K562 (cell line): Measurements from ENCODE around the gene HYAL3. TPM values are rescaled to one million over a fixed set of nuclear protein-coding genes. Genes with fewer than 3 reads are reported as not detected.
A peak's percentile ranks its signal among the peaks of the same experiment; 100 is the strongest.

Experiments used
- BCLAF1 ChIP-seq, 2 experiments: fragments of 450-650 bp in 1 of 2; IDR thresholded peaks; 2 replicates each; pipeline ENCODE4 v1.6.1; 2011 to 2017; ENCODE audit warnings: low read depth in 2 of 2, antibody characterized with exemption in 1 of 2, borderline replicate concordance in 1 of 2, low read length in 1 of 2, mild to moderate bottlenecking in 1 of 2, mixed read lengths in 1 of 2; ENCODE audit not compliant: control insufficient read depth in 1 of 2
- E2F8 ChIP-seq: fragments of 450-650 bp; IDR thresholded peaks from 2 replicates; pipeline ENCODE4 v1.7.1; 2018; ENCODE audit warnings: mild to moderate bottlenecking, low read depth; ENCODE audit not compliant: partially characterized antibody
- ELF4 ChIP-seq: fragments of 450-650 bp; formaldehyde crosslinking; IDR thresholded peaks from 2 replicates; pipeline ENCODE4 v1.4.0; 2022; ENCODE audit warnings: missing genetic modification characterization
- KDM1A ChIP-seq, 2 experiments: fragments of 450-650 bp; IDR thresholded peaks; 2 replicates each; pipeline ENCODE4 v1.6.1; 2016; ENCODE audit warnings: mild to moderate bottlenecking in 2 of 2
- MNT ChIP-seq, 2 experiments: fragments of 450-650 bp; conservative IDR thresholded peaks; 2 replicates each; pipeline ENCODE4 v1.6.1; 2017; ENCODE audit warnings: mild to moderate bottlenecking in 2 of 2, moderate library complexity in 2 of 2
- MTF1 ChIP-seq: fragments of 250-450 bp; sonication (Bioruptor Pico); IDR thresholded peaks from 2 replicates; pipeline ENCODE4 v1.9.0; 2021; ENCODE audit warnings: moderate library complexity, mild to moderate bottlenecking, inconsistent platforms, borderline replicate concordance
- POLR2B ChIP-seq: fragments of 450-650 bp; IDR thresholded peaks from 2 replicates; pipeline ENCODE4 v1.6.1; 2018; ENCODE audit warnings: low read depth; ENCODE audit not compliant: partially characterized antibody
- POLR2H ChIP-seq: IDR thresholded peaks from 2 replicates; pipeline ENCODE4 v1.6.1; 2016; ENCODE audit warnings: missing genetic modification characterization, low read depth, mild to moderate bottlenecking, control low read depth, missing compliant biosample characterization, moderate library complexity
- SNRNP70 ChIP-seq: fragments of 200-400 bp; formaldehyde crosslinking; optimal IDR thresholded peaks from 2 replicates; pipeline ENCODE3; 2017; ENCODE audit warnings: low read depth, low read length
- UBTF ChIP-seq, 2 experiments: IDR thresholded peaks; 2 replicates each; pipeline ENCODE4 v1.6.1; 2012; ENCODE audit warnings: improper control_type of control experiment in 2 of 2, low read depth in 2 of 2, low read length in 2 of 2, borderline replicate concordance in 1 of 2
- ZC3H11A ChIP-seq: IDR thresholded peaks from 2 replicates; pipeline ENCODE4 v1.6.1; 2012; ENCODE audit warnings: low read depth, low read length, improper control_type of control experiment
- ZFP91 ChIP-seq: sonication (generic); formaldehyde crosslinking; IDR thresholded peaks from 2 replicates; pipeline ENCODE4 v1.8.0; 2022; ENCODE audit warnings: mild to moderate bottlenecking, missing genetic modification reagents
- ZNF232 ChIP-seq: sonication (generic); formaldehyde crosslinking; IDR thresholded peaks from 2 replicates; pipeline ENCODE4 v1.8.0; 2022; ENCODE audit warnings: mild to moderate bottlenecking, missing genetic modification reagents
- ZNF717 ChIP-seq: fragments of 250-450 bp; sonication (Bioruptor Pico); IDR thresholded peaks from 2 replicates; pipeline ENCODE4 v1.5.0; 2021
- ZSCAN29 ChIP-seq: fragments of 450-650 bp; IDR thresholded peaks from 2 replicates; pipeline ENCODE4 v1.6.1; 2017
- polyA plus RNA-seq, 8 experiments: library from polyadenylated mRNA; depleted of rRNA in 4 of 8; stranded (reverse) in 5 of 8; unstranded in 3 of 8; fragments of >200 nt; fragmentation: Nextera tagmentation in 2 of 8; fragmentation: Illumina TruSeq in 1 of 8; extraction: Ambion mirVana in 2 of 8; extraction: Trizol in 1 of 8; gene quantifications; 2 replicates each; pipeline versions ENCODE4 v1.2.1 to v1.2.3, GENCODE V29; 2011 to 2014; ENCODE audit warnings: inconsistent platforms in 1 of 8, missing spikeins in 1 of 8
- total RNA-seq, 7 experiments: library from RNA; depleted of rRNA in 6 of 7; stranded (reverse); fragments of >200 nt in 6 of 7; fragmentation: Illumina TruSeq in 2 of 7; extraction: Trizol in 2 of 7; gene quantifications; 2 replicates each; pipeline versions ENCODE4 v1.2.1 to v1.2.3, GENCODE V29; 2011 to 2021; ENCODE audit warnings: low replicate concordance in 1 of 7

HYAL3 gene
- total and polyA plus RNA-seq, 9 of the 15 experiments (the other 6 are each of a cell fraction or from before 2014, with no cell fraction given), result 0.38 to 9.1 (median 6.8) TPM

DNA sequence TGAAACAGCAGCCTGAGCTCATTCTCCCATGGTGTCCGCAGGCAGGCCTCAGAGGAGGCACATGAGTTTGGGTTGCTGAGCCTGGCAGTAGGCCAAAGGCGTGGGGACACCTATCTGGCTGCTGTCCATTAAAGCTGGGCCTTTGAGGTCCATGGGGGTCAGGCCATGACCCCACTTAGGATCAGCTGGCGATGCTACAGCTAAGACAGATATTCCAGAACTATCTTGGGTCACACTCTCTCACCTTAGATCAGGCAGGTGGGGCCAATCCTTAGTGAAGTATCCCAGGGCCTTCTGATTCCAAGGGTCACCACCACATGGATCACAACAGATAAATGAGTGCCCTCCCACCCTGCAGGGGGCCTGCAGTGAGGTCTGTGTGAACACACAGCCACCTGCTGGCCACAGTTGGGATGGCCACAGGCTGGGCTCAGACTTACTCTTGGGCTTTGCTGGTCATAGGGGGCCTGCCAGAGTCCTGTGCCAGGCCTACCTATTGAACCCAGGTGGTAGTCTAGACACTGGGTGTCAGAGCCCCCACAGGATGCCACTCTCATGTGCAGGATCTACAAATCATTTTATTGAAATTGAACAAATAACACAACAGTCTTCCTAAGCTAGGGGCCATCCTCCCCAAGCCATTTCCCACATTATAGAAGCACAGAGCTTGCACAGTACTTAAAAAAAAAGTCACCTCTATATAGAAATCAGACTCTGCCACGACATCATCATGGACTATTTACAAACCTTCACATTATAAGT lies 25.3 kb upstream of the HYAL3 start (continued):
- TF ChIP-seq ZFP91 (no peak), E2F8 (no peak), ELF4 (CRISPR knock-in tag) (no peak), ZSCAN29 (no peak), SNRNP70 (no peak), BCLAF1 (IDR thresholded peaks at IDR 0.05; ENCODE audit: borderline replicate concordance in 1 of 2, control insufficient read depth in 1 of 2, low read depth in 2 of 2, low read length in 1 of 2) (no peak), MTF1 (CRISPR knock-in tag) (no peak), ZNF717 (no peak), ZNF232 (CRISPR knock-in tag) (no peak), MNT (conservative IDR thresholded peaks at IDR 0.05) (peak in 1 of 2 experiments; percentile 63; a peak in 3 of 4 replicates), ZC3H11A (no peak), KDM1A (IDR thresholded peaks at IDR 0.05) (peak; percentile 53 to 69; a peak in 3 of 4 replicates), POLR2B (no peak), POLR2H (tag) (no peak), UBTF (IDR thresholded peaks at IDR 0.05; ENCODE audit: borderline replicate concordance in 1 of 2, low read depth in 2 of 2, low read length in 2 of 2) (no peak)
